Stimulated activated CD4-positive, alpha-beta T cell treated with anti-CD3 and anti-CD28 coated beads, Interleukin-12 subunit alpha, Interleukin-12 subunit beta, amount 100 ng/mL, for 48 hours (primary cell): ENCODE results near the gene VPS37C.

ENCODE experiments used
- DNase-seq, 3 donors: peaks; one replicate each; pipeline ENCODE4 v3.0.0-alpha.2; 2020; ENCODE audit warnings: low read depth in 2 of 3, low spot score in 1 of 3

The VPS37C gene

GRCh38 chr11:61155312-61155711, 5.9 kb downstream of the VPS37C start:
- DNase-seq: no peak

- DNase-seq: no peak
Observed at GRCh38 chr11:61154528-61154927, 6.7 kb downstream of the VPS37C start.

GRCh38 chr11:61153593-61154095, 7.6 kb downstream of the VPS37C start:
- no peak for DNase-seq

- DNase-seq: no peak
Observed at GRCh38 chr11:61152816-61153592, 8.2 kb downstream of the VPS37C start.

- no peak for DNase-seq
Observed at GRCh38 chr11:61151545-61152252, 9.5 kb downstream of the VPS37C start.

GRCh38 chr11:61150706-61151544, 10.3 kb downstream of the VPS37C start:
- no peak for DNase-seq

GRCh38 chr11:61149624-61150615, 11.3 kb downstream of the VPS37C start:
- DNase-seq: no peak

- DNase-seq: no peak
Observed at GRCh38 chr11:61147791-61148620, 13.2 kb downstream of the VPS37C start.

- no peak for DNase-seq
Observed at GRCh38 chr11:61147271-61147670, 14.0 kb downstream of the VPS37C start.

- DNase-seq: no peak
Observed at GRCh38 chr11:61146416-61146815, 14.8 kb downstream of the VPS37C start.

- DNase-seq: no peak
Observed at GRCh38 chr11:61145228-61146005, 15.8 kb downstream of the VPS37C start.

- DNase-seq: no peak
Observed at GRCh38 chr11:61144511-61145179, 16.6 kb downstream of the VPS37C start.

GRCh38 chr11:61142424-61142823, 18.8 kb downstream of the VPS37C start:
- no peak for DNase-seq

- DNase-seq: no peak
Observed at GRCh38 chr11:61141601-61142028, 19.6 kb downstream of the VPS37C start.

- DNase-seq: no peak
Observed at GRCh38 chr11:61140416-61140815, 20.8 kb downstream of the VPS37C start.

GRCh38 chr11:61139387-61139786, 21.8 kb downstream of the VPS37C start:
- no peak for DNase-seq

GRCh38 chr11:61138935-61139334, 22.3 kb downstream of the VPS37C start:
- no peak for DNase-seq

- no peak for DNase-seq
Observed at GRCh38 chr11:61134801-61135257, 26.4 kb downstream of the VPS37C start.
